Testis (tissue), 3 donors: Measurements from ENCODE around the gene SP140. TPM values are rescaled to one million over a fixed set of nuclear protein-coding genes. Genes with fewer than 3 reads are reported as not detected.
A peak's percentile ranks its signal among the peaks of the same experiment; 100 is the strongest.

Experiments used
- DNase-seq: peaks from one replicate; pipeline ENCODE4 v3.0.0-alpha.2; 2019
- H3K27ac ChIP-seq, 2 donors: fragments of 200-600 bp; sonication (generic); one replicate each; pipeline ENCODE4 v1.5.1; 2019
- H3K27me3 ChIP-seq: fragments of 200-600 bp; sonication (generic); one replicate; pipeline ENCODE4 v1.5.1; 2019
- H3K36me3 ChIP-seq: fragments of 200-600 bp; sonication (generic); one replicate; pipeline ENCODE4 v1.5.1; 2017; ENCODE audit warnings: low read depth; ENCODE audit errors: missing control alignments
- H3K4me1 ChIP-seq: fragments of 200-600 bp; sonication (generic); one replicate; pipeline ENCODE4 v1.5.1; 2019
- H3K4me3 ChIP-seq, 2 donors: fragments of 200-600 bp; sonication (generic); one replicate each; pipeline ENCODE4 v1.5.1; 2017 to 2019
- H3K9me3 ChIP-seq: fragments of 200-600 bp; sonication (generic); one replicate; pipeline ENCODE4 v1.5.1; 2017
- POLR2A ChIP-seq: fragments of 450-650 bp; IDR thresholded peaks from one replicate; pipeline ENCODE4 v1.6.1; 2017; ENCODE audit warnings: antibody characterized with exemption, mild to moderate bottlenecking, moderate library complexity
- WGBS, 2 donors: methylation state at CpG; one replicate each; pipeline ENCODE4 v1.1.5; 2018; 5-methylcytosine and 5-hydroxymethylcytosine counted together
- intact Hi-C: fragments of 100-400 bp; cut with DNase I; formaldehyde crosslinking; loops from one replicate; pipeline ENCODE4 v1.15.1; 2023; ENCODE audit warnings: low total_unique reads
- polyA plus RNA-seq: library from polyadenylated mRNA; stranded (reverse); fragments of 350-450 nt; fragmentation: Illumina TruSeq; extraction: RNeasy Lipid Tissue Mini Kit (QIAGEN cat#74804); gene quantifications from one replicate; pipeline ENCODE4 v1.2.3, GENCODE V29; 2014; ENCODE audit warnings: low read depth, low replicate concordance; ENCODE audit not compliant: insufficient read depth
- total RNA-seq, 2 donors: library from RNA; depleted of rRNA; stranded (reverse); fragments of >200 nt; gene quantifications; one replicate each; pipeline ENCODE4 v1.2.3, GENCODE V29; 2016
- TF ChIP-seq, protein P1 (sequence below), 3 experiments: fragments of 450-650 bp in 2 of 3; fragments of 200-600 bp in 1 of 3; sonication (generic) in 1 of 3; IDR thresholded peaks; one replicate each; pipeline ENCODE4 v1.5.1; 2016 to 2019; ENCODE audit warnings: antibody characterized with exemption in 3 of 3, mild to moderate bottlenecking in 2 of 3, moderate library complexity in 1 of 3

SP140 gene
- total and polyA plus RNA-seq, 3 donors from 2014 or later = 2.0 to 7.2 (median 4.8) TPM

- intact Hi-C loops = no loop called here
- no peak overlapping the region for H3K4me3 ChIP-seq
- 72 to 76% methylated on average over 10 of the region's 10 CpGs for WGBS, 2 donors
- TF ChIP-seq, protein P1, sequence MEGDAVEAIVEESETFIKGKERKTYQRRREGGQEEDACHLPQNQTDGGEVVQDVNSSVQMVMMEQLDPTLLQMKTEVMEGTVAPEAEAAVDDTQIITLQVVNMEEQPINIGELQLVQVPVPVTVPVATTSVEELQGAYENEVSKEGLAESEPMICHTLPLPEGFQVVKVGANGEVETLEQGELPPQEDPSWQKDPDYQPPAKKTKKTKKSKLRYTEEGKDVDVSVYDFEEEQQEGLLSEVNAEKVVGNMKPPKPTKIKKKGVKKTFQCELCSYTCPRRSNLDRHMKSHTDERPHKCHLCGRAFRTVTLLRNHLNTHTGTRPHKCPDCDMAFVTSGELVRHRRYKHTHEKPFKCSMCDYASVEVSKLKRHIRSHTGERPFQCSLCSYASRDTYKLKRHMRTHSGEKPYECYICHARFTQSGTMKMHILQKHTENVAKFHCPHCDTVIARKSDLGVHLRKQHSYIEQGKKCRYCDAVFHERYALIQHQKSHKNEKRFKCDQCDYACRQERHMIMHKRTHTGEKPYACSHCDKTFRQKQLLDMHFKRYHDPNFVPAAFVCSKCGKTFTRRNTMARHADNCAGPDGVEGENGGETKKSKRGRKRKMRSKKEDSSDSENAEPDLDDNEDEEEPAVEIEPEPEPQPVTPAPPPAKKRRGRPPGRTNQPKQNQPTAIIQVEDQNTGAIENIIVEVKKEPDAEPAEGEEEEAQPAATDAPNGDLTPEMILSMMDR (IDR thresholded peaks at IDR 0.05) = no peak
- no peak for TF ChIP-seq POLR2A
- H3K9me3 ChIP-seq = no peaks in the 10 kb centered on the region
- no peaks in the 10 kb centered on the region for H3K36me3 ChIP-seq
- H3K4me1 ChIP-seq = no peaks in the 10 kb centered on the region
- no peak overlapping the region for H3K27ac ChIP-seq
- no peak for DNase-seq
- no peaks in the 10 kb centered on the region for H3K27me3 ChIP-seq
Observed at GRCh38 chr2:230184727-230185578, 40.6 kb upstream of the SP140 start.

- Histone ChIP-seq H3K36me3 (no peaks in the 10 kb centered on the region), H3K27me3 (no peaks in the 10 kb centered on the region), H3K27ac (no peak overlapping the region), H3K4me3 (no peak overlapping the region), H3K4me1 (no peaks in the 10 kb centered on the region), H3K9me3 (no peaks in the 10 kb centered on the region)
- TF ChIP-seq POLR2A = no peak
- TF ChIP-seq, protein P1 (IDR thresholded peaks at IDR 0.05) = no peak
- no peak for DNase-seq
- 64 to 80% methylated on average over 10 of the region's 10 CpGs for WGBS, 2 donors
- intact Hi-C loops = no loop called here
Observed at GRCh38 chr2:230202430-230203109, 23.0 kb upstream of the SP140 start.

GRCh38 chr2:230203110-230203676 is 22.3 kb upstream of the SP140 start:
- Histone ChIP-seq H3K4me1 (no peaks in the 10 kb centered on the region), H3K27me3 (no peaks in the 10 kb centered on the region), H3K9me3 (no peaks in the 10 kb centered on the region), H3K4me3 (peak overlapping the region in 1 of 2 donors; percentile 8), H3K36me3 (no peaks in the 10 kb centered on the region), H3K27ac (no peak overlapping the region)
- intact Hi-C loops = no loop called here
- no peak for TF ChIP-seq POLR2A
- TF ChIP-seq, protein P1 (IDR thresholded peaks at IDR 0.05) = no peak
- DNase-seq = peak; percentile 19
- WGBS, 2 donors = 71 to 78% methylated on average over 15 of the region's 15 CpGs

GRCh38 chr2:230205034-230205433 is 20.5 kb upstream of the SP140 start:
- H3K36me3 ChIP-seq = no peaks in the 10 kb centered on the region
- H3K4me1 ChIP-seq = no peaks in the 10 kb centered on the region
- 88 to 95% methylated on average over 1 of the region's 1 CpG for WGBS, 2 donors
- H3K4me3 ChIP-seq = no peak overlapping the region
- H3K9me3 ChIP-seq = no peaks in the 10 kb centered on the region
- H3K27me3 ChIP-seq = no peaks in the 10 kb centered on the region
- intact Hi-C loops = no loop called here
- no peak for DNase-seq
- no peak for TF ChIP-seq POLR2A
- H3K27ac ChIP-seq = no peak overlapping the region

- WGBS, 2 donors = 91 to 96% methylated on average over 2 of the region's 2 CpGs
- H3K36me3 ChIP-seq = no peaks in the 10 kb centered on the region
- H3K4me1 ChIP-seq = no peaks in the 10 kb centered on the region
- TF ChIP-seq POLR2A = no peak
- TF ChIP-seq, protein P1 (IDR thresholded peaks at IDR 0.05) = no peak
- no peaks in the 10 kb centered on the region for H3K9me3 ChIP-seq
- H3K4me3 ChIP-seq = no peak overlapping the region
- H3K27me3 ChIP-seq = no peaks in the 10 kb centered on the region
- no peak overlapping the region for H3K27ac ChIP-seq
- no peak for DNase-seq
- intact Hi-C loops = no loop called here
Observed at GRCh38 chr2:230205721-230206120, 19.8 kb upstream of the SP140 start.
